Erythroblast (primary cell): Measurements from ENCODE around the gene AGPS.
A peak's percentile ranks its signal among the peaks of the same experiment; 100 is the strongest.
"Not testable (repeated sequence)": the region's sequence is repeated elsewhere in the genome, so short reads cannot be mapped to it uniquely, and the experiment has no call there.

Source experiments
- DNase-seq, 2 experiments: peaks; one replicate each; lab custom pipeline; 2025; lab: John Stamatoyannopoulos, UW
- GATA1 ChIP-seq: IDR thresholded peaks from 2 replicates; pipeline ENCODE4 v1.6.1; 2011; ENCODE audit warnings: low read depth, mild to moderate bottlenecking, control low read depth, low read length, moderate library complexity
- POLR2A ChIP-seq: IDR thresholded peaks from 2 replicates; pipeline ENCODE4 v1.6.1; 2011; ENCODE audit warnings: mild to moderate bottlenecking, low read length

The AGPS gene

DNA sequence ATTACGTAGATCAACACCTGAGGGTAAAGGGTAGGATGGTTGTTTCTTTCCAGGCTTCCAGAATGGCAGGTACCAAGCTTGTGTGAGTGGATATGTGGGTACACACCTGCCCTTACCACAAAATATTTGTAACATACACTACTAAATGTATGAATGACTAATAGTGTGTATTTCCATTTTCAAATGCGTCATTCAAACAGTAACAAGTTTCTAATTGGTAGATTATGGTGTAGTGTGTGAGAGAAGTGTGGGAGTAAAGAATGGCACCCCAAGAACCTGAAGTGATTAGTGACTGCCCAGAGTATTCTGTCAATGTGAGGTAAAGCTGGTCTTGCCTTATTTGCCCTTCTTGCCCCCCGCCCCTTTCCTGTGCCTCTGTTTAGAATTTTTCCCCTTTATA, 21.1 kb downstream of the AGPS start:
- no peak for DNase-seq
- TF ChIP-seq GATA1 (no peak), POLR2A (no peak)

DNA sequence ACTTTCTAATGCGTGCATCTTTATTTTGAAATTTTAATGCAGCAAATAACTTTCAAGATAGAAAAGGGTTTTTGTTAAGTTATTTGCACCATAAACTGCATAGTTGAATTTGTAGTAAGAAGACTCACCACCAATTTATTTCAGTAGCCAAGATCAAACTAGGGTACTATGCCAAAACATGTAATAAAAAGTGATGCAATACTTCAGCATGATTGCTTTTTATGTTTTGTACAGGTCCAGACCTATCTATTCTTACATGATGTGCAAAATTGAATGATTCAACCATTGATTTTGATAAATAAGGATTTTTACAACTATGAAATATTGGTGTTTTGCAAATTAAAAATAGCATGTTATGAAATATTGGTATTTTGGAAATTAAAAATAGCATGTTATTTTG, 26.7 kb downstream of the AGPS start:
- peak; percentile 34 to 55 for DNase-seq
- TF ChIP-seq GATA1 = no peak
- TF ChIP-seq POLR2A = no peak

DNA sequence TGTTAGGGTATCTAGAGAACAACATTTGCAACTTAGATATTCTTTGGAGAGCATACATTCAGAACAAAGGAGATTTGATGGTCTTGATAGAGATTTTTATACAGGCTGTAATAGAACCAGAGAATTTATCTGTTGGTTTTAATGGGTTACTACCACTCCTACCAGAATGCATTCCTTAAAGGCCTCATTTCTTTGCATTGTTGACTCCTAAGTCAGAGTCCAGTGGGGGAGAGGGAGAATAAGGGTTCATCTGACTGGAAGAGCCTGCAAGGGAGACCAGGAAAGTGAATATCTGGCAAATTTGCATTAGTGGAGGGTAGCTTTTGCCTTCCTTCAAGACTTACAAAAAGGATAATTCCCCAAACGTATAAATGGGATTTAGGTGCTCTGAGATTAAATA, 29.7 kb downstream of the AGPS start:
- no peak for TF ChIP-seq POLR2A
- TF ChIP-seq GATA1 = no peak
- DNase-seq = no peak

DNA sequence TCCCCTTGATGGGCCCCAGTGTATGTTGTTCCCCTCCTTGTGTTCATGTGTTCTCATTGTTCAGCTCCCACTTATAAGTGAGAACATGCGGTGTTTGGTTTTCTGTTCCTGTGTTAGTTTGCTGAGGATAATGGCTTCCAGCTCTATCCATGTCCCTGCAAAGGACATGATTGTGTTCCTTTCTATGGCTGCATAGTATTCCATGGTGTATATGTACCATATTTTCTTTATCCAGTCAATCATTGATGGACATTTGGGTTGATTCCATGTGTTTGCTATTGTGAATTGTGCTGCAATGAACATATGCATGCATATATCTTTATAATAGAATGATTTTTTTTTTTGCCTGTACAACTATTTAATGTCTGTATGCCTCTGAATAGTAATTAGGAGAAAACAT, 31.5 kb downstream of the AGPS start:
- not testable (repeated sequence) for DNase-seq

DNA sequence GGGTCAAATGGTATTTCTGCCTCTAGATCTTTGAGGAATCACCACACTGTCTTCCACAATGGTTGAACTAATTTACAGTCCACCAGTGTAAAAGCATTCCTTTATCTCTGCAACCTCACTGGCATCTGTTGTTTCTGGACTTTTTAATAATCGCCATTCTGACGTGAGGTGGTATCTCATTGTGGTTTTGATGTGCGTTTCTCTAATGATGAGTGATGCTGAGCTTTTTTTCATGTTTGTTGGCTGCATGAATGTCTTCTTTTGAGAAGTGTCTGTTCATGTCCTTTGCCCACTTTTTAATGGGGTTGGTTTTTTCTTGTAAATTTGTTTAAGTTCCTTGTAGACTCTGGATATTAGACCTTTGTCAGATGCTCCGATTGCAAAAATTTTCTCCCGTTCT, 32.0 kb downstream of the AGPS start:
- DNase-seq = not testable (repeated sequence)

DNA sequence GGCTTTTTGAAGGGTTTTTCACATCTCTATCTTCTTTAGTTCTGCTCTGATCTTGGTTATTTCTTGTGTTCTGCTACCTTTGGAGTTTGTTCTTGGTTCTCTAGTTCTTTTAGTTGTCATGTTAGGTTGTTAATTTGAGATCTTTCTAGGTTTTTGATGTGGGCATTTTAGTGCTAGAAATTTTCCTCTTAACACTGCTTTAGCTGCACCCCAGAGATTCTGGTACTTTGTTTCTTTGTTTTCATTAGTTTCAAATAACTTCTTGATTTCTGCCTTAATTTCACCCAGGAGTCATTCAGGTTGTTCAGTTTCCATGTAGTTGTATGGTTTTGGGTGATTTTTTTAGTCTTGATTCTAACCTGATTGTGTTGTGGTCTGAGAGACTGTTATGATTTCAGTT, 34.7 kb downstream of the AGPS start:
- DNase-seq = no peak
- no peak for TF ChIP-seq GATA1
- no peak for TF ChIP-seq POLR2A

DNA sequence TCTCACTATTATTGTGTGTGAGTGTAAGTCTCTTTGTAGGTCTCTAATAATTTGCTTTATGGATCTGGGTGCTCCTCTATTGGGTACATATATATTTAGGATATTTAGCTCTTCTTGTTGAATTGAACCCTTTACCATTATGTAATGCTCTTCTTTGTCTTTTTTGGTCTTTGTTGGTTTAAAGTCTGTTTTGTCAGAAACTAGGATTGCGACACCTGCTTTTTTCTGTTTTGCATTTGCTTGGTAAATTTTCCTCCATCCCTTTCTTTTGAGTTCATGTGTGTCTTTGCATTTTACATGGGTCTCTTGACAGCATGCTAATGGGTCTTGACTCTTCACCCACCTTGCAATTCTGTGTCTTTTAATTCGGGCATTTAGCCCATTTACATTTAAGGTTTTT, 35.4 kb downstream of the AGPS start:
- DNase-seq = not testable (repeated sequence)

DNA sequence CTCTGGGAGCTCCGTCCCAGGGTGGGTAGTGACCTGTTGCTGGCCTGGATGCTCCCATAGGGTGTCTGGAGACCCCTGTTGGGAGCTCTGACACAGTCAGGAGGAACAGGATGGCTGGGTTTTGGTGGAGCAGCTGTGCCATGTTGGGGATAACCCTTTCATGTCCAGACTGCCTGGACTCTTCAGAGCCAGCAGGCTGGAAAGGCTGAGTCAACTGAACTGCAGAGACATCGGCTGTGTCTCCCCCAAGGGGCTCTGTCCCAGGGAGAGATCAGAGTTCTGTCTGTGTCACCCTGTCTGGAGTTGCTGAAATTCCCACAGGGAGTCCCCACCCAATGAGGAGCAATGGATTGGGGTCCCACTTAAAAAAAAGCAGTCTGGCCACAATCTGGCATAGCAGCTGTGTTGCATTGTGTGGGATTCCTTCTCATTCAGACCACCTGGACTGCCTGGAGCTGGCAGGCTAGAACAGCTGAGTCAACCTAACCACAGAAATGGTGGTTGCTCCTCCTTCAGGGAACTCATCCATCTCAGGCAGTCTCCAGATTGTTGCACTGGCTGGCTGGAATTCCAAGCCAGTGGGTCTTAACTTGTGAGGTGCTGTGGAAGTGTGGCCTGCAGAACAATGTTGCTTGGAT, 37.2 kb downstream of the AGPS start:
- no peak for TF ChIP-seq POLR2A
- no peak for TF ChIP-seq GATA1
- no peak for DNase-seq

DNA sequence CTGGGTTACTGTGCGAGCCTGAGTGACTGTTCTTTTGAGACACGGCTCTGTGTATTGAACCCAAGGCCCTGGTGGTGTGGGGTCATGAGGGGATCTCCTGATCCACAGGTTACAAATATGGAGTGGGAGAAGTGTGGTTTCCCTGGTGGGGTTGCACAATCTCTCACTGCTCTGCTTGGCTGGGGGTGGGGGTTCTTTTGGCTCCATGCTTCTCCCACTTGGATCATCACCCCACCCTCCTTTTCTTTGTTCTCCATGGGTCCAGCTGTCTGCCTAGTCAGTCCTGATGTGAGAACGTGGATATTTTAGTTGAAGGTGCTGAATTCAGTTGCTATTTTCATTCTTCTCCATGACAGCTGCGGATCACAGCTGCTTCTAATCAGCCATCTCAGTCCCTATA, 37.8 kb downstream of the AGPS start:
- TF ChIP-seq GATA1 (no peak), POLR2A (no peak)
- no peak for DNase-seq

DNA sequence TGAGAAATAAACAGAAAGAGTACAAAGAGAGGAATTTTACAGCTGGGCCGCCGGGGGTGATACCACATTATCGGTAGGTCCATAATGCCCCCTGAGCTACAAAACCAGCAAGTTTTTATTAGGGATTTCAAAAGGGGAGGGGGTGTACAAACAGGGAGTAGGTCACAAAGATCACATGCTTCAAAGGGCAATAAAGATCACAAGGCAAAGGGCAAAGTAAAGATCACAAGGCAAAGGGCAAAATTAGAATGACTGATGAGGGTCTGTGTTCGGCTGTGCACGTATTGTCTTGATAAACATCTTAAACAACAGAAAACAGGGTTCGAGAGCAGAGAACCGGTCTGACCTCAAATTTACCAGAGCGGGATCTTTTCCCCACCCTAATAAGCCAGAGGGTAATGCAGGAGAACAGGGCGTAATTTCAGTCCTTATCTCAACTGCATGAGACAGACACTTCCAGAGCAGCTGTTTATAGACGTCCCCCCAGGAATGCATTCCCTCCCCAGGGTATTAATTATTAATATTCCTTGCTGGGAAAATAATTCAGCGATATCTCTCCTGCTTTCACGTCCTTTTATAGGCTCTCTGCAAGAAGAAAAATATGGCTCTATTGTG, 38.6 kb downstream of the AGPS start:
- DNase-seq = peak; percentile 9 to 16

DNA sequence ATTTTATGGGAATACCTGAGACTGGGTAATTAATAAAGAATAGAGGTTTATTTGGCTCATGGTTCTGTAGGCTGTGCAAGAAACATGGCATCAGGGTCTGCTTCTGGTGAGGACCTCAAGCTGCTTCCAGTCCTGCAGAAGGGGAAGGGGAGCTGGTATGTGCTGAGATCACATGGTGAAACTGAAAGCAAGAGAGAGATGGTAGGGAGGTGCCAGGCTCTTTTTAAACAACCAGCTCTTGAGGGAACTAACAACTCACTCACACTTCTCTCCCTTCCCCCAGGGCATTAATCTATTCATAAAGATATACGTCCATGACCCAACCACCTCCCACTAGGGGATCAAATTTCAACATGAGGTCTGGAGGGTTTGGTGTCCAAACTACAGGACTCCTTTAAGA, 40.1 kb downstream of the AGPS start:
- no peak for TF ChIP-seq GATA1
- no peak for TF ChIP-seq POLR2A
- no peak for DNase-seq

DNA sequence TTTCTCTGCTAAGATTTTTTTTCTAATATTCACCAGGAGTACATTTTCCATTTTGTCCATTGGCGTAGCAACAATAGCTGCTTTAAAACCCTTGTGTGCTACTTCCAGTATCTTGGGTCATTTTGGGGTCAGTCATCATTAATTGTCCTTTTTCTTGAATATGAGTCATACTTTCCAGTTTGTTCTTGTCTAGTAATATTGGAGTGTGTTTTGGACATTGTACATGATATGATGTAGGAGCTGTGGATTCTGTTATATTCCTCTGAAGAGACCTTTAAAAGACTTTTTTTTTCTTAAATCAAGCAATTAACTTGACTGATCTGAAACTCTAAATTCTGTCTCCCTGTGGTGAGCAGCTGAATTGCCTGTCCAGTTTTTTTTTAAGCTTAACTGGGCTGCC, 40.8 kb downstream of the AGPS start:
- TF ChIP-seq POLR2A (no peak), GATA1 (no peak)
- peak; percentile 13 to 38 for DNase-seq

DNA sequence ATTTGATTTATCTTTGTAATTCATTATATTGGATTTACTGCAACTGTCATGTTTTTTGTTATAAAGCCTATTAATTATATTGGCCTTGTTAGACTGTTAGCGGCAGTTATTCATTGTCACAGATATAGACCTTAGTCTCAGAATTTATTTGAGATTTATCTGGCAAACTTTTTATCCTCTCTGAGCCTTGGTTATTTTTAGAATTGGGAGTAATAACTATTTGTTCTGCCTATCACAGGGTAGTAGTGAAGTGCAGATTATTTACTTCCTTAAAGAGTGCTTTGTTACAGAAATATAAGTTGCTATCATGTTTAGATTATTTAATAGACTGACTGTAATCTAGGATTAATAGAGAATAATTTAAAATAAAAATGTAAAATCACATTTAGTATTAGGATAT, 41.9 kb downstream of the AGPS start:
- DNase-seq = no peak
- TF ChIP-seq POLR2A (no peak), GATA1 (no peak)

DNA sequence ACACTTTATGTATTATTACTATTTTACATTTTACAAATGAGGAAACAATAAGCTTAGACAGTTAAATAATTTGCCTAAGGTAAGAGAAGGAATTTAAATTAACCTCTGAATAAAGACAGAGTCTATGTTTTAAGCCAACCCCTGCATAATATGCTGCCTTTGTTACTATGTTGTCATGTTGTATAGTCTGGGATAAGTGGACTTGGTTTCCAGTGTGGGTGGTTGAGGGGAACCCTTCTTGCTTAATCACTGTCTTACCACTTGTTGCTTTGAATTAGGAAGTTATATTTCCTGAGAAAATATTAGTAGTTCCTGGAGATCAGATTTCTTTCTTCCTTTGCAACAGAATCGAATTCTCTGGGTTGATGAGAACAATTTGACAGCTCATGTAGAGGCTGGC, 52.6 kb downstream of the AGPS start:
- DNase-seq = no peak
- TF ChIP-seq GATA1 (no peak), POLR2A (no peak)

DNA sequence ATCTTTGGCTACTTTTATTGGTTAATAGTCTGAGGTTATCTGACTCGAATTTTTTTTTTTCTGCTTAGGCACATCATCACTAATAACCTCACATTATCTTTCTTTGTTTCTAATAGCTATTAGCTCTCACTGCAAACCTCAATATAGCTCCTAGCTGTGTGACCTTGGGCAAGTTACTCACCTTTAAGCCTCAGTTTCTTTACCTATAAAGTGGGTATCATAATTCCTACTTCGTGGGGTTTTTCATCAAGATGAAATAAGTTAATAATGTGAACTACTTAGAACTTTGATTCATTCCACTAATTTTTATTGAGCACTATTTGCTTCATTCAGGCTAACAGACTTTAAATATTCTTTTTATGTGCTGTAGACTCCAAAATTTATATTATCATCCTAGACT, 55.5 kb downstream of the AGPS start:
- no peak for DNase-seq
- TF ChIP-seq GATA1 (no peak), POLR2A (no peak)

DNA sequence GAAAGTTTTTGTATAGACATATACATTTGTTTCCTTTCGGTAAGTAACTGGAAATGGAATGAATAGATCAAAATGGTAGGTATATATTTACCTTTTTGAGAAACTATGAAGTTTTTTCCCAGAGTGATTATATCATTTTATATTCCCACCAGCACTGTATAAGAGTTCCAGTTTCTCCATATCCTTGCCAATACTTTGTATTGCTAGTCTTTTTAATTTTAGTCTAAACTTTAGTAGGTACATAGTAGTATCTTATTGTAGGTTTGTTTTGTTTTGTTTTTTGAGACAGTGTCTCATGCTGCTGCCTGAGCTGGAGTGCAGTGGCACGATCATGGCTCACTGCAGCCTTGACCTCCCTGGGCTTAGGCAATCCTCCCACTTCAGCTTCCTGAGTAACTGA, 56.6 kb downstream of the AGPS start:
- TF ChIP-seq GATA1 (no peak), POLR2A (no peak)

More for the DNA sequence above, 56.6 kb downstream of the AGPS start:
- no peak for DNase-seq
